Measurements from ENCODE around the gene IGFL4.
A peak's percentile ranks its signal among the peaks of the same experiment; 100 is the strongest.

DNA sequence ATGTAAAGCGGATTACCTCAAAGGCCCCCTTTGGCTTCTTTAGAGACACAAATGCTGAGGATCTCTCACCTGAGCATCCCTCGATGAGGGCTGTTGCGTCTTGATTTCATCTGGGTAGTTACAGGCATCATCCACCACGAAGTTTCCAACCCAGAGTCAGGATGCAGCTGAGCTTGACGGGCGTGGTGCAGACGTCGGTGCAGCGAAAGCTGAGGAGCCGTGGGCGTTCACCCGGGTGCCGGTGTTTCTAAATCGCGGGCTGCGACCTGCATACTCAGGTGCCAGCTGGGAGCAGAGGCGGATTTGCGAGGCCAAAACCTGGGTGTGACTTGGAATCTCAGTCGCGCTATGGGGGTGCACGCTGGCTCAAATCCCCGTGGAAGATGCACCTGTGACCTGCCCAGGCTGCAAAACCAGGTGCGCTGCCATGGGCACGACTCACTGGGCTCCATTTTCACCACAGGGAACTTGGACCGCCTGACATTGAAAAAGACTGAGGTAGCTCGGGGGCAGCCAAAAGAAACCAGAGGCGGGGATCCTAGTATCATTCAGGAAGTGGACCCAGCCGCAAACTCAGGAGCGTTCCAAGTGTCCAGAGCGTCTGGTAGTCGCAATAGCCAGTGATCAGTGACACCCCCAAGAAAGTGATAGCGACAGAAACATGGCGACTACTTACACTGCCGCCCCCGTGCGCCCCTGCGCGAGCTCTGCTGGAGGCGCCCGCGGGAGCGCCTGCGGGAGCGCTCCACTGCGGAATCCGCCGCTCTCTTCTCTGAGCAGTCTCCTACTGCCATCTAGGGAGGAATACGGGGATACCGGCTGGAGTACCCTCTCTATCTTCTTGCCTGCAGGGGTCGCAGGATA lies 36.4 kb upstream of the IGFL4 start:
- TF ChIP-seq RCOR1 (IDR thresholded peaks at IDR 0.05; ENCODE audit: borderline replicate concordance in 1 of 2, low read depth in 2 of 2, low read length in 2 of 2) (peak in 1 of 2 experiments; percentile 60; a peak in 1 of 4 replicates), TSC22D4 (tag; IDR thresholded peaks at IDR 0.05) (no peak), ZNF263 (CRISPR knock-in tag; IDR thresholded peaks at IDR 0.05; ENCODE audit: borderline replicate concordance) (no peak), CREB1 (IDR thresholded peaks at IDR 0.05) (no peak), CREB1 (CRISPR knock-in tag; IDR thresholded peaks at IDR 0.05) (no peak), ZZZ3 (IDR thresholded peaks at IDR 0.05) (no peak), CEBPB (tag; IDR thresholded peaks at IDR 0.05) (no peak)
- TF ChIP-seq, protein P1, sequence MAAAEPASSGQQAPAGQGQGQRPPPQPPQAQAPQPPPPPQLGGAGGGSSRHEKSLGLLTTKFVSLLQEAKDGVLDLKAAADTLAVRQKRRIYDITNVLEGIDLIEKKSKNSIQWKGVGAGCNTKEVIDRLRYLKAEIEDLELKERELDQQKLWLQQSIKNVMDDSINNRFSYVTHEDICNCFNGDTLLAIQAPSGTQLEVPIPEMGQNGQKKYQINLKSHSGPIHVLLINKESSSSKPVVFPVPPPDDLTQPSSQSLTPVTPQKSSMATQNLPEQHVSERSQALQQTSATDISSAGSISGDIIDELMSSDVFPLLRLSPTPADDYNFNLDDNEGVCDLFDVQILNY (CRISPR knock-in tag; IDR thresholded peaks at IDR 0.05), result no peak
- TF ChIP-seq, protein P2, sequence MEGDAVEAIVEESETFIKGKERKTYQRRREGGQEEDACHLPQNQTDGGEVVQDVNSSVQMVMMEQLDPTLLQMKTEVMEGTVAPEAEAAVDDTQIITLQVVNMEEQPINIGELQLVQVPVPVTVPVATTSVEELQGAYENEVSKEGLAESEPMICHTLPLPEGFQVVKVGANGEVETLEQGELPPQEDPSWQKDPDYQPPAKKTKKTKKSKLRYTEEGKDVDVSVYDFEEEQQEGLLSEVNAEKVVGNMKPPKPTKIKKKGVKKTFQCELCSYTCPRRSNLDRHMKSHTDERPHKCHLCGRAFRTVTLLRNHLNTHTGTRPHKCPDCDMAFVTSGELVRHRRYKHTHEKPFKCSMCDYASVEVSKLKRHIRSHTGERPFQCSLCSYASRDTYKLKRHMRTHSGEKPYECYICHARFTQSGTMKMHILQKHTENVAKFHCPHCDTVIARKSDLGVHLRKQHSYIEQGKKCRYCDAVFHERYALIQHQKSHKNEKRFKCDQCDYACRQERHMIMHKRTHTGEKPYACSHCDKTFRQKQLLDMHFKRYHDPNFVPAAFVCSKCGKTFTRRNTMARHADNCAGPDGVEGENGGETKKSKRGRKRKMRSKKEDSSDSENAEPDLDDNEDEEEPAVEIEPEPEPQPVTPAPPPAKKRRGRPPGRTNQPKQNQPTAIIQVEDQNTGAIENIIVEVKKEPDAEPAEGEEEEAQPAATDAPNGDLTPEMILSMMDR (IDR thresholded peaks at IDR 0.05 in 2 of 3, conservative IDR thresholded peaks at IDR 0.05 in 1 of 3; ENCODE audit: insufficient read depth in 2 of 3, low read depth in 1 of 3, low read length in 3 of 3), result peak; percentile 98 to 100 (median 100)
- TF ChIP-seq, protein P3, sequence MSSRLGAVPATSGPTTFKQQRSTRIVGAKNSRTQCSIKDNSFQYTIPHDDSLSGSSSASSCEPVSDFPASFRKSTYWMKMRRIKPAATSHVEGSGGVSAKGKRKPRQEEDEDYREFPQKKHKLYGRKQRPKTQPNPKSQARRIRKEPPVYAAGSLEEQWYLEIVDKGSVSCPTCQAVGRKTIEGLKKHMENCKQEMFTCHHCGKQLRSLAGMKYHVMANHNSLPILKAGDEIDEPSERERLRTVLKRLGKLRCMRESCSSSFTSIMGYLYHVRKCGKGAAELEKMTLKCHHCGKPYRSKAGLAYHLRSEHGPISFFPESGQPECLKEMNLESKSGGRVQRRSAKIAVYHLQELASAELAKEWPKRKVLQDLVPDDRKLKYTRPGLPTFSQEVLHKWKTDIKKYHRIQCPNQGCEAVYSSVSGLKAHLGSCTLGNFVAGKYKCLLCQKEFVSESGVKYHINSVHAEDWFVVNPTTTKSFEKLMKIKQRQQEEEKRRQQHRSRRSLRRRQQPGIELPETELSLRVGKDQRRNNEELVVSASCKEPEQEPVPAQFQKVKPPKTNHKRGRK (tag; IDR thresholded peaks at IDR 0.05), result no peak
- TF ChIP-seq, protein P4, sequence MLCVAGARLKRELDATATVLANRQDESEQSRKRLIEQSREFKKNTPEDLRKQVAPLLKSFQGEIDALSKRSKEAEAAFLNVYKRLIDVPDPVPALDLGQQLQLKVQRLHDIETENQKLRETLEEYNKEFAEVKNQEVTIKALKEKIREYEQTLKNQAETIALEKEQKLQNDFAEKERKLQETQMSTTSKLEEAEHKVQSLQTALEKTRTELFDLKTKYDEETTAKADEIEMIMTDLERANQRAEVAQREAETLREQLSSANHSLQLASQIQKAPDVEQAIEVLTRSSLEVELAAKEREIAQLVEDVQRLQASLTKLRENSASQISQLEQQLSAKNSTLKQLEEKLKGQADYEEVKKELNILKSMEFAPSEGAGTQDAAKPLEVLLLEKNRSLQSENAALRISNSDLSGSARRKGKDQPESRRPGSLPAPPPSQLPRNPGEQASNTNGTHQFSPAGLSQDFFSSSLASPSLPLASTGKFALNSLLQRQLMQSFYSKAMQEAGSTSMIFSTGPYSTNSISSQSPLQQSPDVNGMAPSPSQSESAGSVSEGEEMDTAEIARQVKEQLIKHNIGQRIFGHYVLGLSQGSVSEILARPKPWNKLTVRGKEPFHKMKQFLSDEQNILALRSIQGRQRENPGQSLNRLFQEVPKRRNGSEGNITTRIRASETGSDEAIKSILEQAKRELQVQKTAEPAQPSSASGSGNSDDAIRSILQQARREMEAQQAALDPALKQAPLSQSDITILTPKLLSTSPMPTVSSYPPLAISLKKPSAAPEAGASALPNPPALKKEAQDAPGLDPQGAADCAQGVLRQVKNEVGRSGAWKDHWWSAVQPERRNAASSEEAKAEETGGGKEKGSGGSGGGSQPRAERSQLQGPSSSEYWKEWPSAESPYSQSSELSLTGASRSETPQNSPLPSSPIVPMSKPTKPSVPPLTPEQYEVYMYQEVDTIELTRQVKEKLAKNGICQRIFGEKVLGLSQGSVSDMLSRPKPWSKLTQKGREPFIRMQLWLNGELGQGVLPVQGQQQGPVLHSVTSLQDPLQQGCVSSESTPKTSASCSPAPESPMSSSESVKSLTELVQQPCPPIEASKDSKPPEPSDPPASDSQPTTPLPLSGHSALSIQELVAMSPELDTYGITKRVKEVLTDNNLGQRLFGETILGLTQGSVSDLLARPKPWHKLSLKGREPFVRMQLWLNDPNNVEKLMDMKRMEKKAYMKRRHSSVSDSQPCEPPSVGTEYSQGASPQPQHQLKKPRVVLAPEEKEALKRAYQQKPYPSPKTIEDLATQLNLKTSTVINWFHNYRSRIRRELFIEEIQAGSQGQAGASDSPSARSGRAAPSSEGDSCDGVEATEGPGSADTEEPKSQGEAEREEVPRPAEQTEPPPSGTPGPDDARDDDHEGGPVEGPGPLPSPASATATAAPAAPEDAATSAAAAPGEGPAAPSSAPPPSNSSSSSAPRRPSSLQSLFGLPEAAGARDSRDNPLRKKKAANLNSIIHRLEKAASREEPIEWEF (CRISPR knock-in tag; IDR thresholded peaks at IDR 0.05), result no peak
- TF ChIP-seq, protein P5, sequence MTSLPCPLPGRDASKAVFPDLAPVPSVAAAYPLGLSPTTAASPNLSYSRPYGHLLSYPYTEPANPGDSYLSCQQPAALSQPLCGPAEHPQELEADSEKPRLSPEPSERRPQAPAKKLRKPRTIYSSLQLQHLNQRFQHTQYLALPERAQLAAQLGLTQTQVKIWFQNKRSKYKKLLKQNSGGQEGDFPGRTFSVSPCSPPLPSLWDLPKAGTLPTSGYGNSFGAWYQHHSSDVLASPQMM (CRISPR knock-in tag; IDR thresholded peaks at IDR 0.05), result no peak
